Neural cell (in vitro differentiated cells): Measurements from ENCODE around the gene CDC40. TPM values are rescaled to one million over a fixed set of nuclear protein-coding genes. Genes with fewer than 3 reads are reported as not detected.

Experiments
- H2AFZ ChIP-seq: fragments of 200-600, 300-800 bp; sonication (generic), shearing (Covaris generic); 2 replicates; pipeline ENCODE4 v1.6.0; 2014; ENCODE audit warnings: low read depth, mild to moderate bottlenecking, antibody characterized with exemption, low read length, moderate library complexity
- H3F3A ChIP-seq: fragments of 200-600 bp; shearing (Covaris generic); 2 replicates; pipeline ENCODE4 v1.6.1; 2016; ENCODE audit warnings: mild to moderate bottlenecking, moderate library complexity, mixed read lengths, antibody characterized with exemption, low read length; ENCODE audit not compliant: insufficient read depth, poor library complexity, severe bottlenecking
- H3K27ac ChIP-seq: fragments of 200-600, 300-800 bp; sonication (generic), shearing (Covaris generic); 2 replicates; pipeline ENCODE4 v1.5.1; 2014; ENCODE audit warnings: mild to moderate bottlenecking, low read length, moderate library complexity
- H3K27me3 ChIP-seq: fragments of 300-800, 200-600 bp; sonication (generic), shearing (Covaris generic); 2 replicates; pipeline ENCODE4 v1.6.0; 2014; ENCODE audit warnings: mild to moderate bottlenecking, low read depth, low read length, moderate library complexity; ENCODE audit not compliant: insufficient read depth
- H3K36me3 ChIP-seq: fragments of 300-800, 200-600 bp; sonication (generic), shearing (Covaris generic); 2 replicates; pipeline ENCODE4 v1.5.1; 2014; ENCODE audit warnings: mild to moderate bottlenecking, antibody characterized with exemption, low read length, moderate library complexity; ENCODE audit not compliant: insufficient read depth
- H3K4me2 ChIP-seq: fragments of 300-800, 200-600 bp; sonication (generic), shearing (Covaris generic); 2 replicates; pipeline ENCODE4 v1.6.0; 2014; ENCODE audit warnings: mild to moderate bottlenecking, low read length
- H3K4me3 ChIP-seq: fragments of 300-800, 200-600 bp; sonication (generic), shearing (Covaris generic); 2 replicates; pipeline ENCODE4 v1.5.1; 2014; ENCODE audit warnings: mild to moderate bottlenecking, low read length, moderate library complexity
- H3K79me2 ChIP-seq: fragments of 200-600 bp; shearing (Covaris generic); replicated peaks from 2 replicates; pipeline ENCODE4 v1.6.0; 2014; ENCODE audit warnings: mild to moderate bottlenecking, low read length, moderate library complexity; ENCODE audit not compliant: insufficient read depth
- H3K9ac ChIP-seq: fragments of 300-800, 200-600 bp; sonication (generic), shearing (Covaris generic); 2 replicates; pipeline ENCODE4 v1.6.1; 2016; ENCODE audit warnings: mild to moderate bottlenecking, low read length, mixed read lengths
- H3K9me2 ChIP-seq: fragments of 200-600 bp; shearing (Covaris generic); 2 replicates; pipeline ENCODE4 v1.6.1; 2016; ENCODE audit warnings: mild to moderate bottlenecking, low read length, mixed read lengths; ENCODE audit not compliant: insufficient read depth
- H3K9me3 ChIP-seq: fragments of 200-600, 300-800 bp; sonication (generic), shearing (Covaris generic); 2 replicates; pipeline ENCODE4 v1.6.1; 2016; ENCODE audit warnings: mild to moderate bottlenecking, mixed run types, low read length, moderate library complexity, mixed read lengths
- H4K20me1 ChIP-seq: fragments of 200-600 bp; shearing (Covaris generic); 2 replicates; pipeline ENCODE4 v1.6.1; 2016; ENCODE audit warnings: mild to moderate bottlenecking, mixed run types; ENCODE audit not compliant: insufficient read depth
- EP300 ChIP-seq: fragments of 450-650 bp; conservative IDR thresholded peaks from 2 replicates; pipeline ENCODE4 v1.6.1; 2014; ENCODE audit warnings: antibody characterized with exemption, mild to moderate bottlenecking, moderate library complexity; ENCODE audit not compliant: poor library complexity, severe bottlenecking
- EZH2 ChIP-seq: fragments of 200-600, 300-800 bp; shearing (Covaris generic), sonication (generic); IDR thresholded peaks from 2 replicates; pipeline ENCODE4 v1.6.1; 2014; ENCODE audit warnings: antibody characterized with exemption, low read length, borderline replicate concordance, mild to moderate bottlenecking; ENCODE audit not compliant: insufficient read depth, poor library complexity, severe bottlenecking
- MXI1 ChIP-seq: fragments of 450-650 bp; conservative IDR thresholded peaks from 2 replicates; pipeline ENCODE4 v1.6.1; 2014; ENCODE audit warnings: antibody characterized with exemption, mild to moderate bottlenecking; ENCODE audit not compliant: poor library complexity, severe bottlenecking
- POLR2AphosphoS5 ChIP-seq: IDR thresholded peaks from 2 replicates; pipeline ENCODE4 v1.6.1; 2012
- SMC3 ChIP-seq: fragments of 450-650 bp; conservative IDR thresholded peaks from 2 replicates; pipeline ENCODE4 v1.6.1; 2014; ENCODE audit warnings: antibody characterized with exemption, mild to moderate bottlenecking, moderate library complexity; ENCODE audit not compliant: poor library complexity
- TAF1 ChIP-seq: IDR thresholded peaks from 2 replicates; pipeline ENCODE4 v1.6.1; 2012; ENCODE audit warnings: low read depth
- polyA plus RNA-seq: library from polyadenylated mRNA; depleted of rRNA; stranded (reverse); fragments of >200 nt; gene quantifications from 2 replicates; pipeline ENCODE4 v1.2.3, GENCODE V29; 2014
- TF ChIP-seq, protein P1 (sequence below): fragments of 450-650 bp; IDR thresholded peaks from 2 replicates; pipeline ENCODE4 v1.5.1; 2014; ENCODE audit warnings: antibody characterized with exemption, mild to moderate bottlenecking, moderate library complexity; ENCODE audit not compliant: poor library complexity, severe bottlenecking
- TF ChIP-seq, protein P2 (sequence below): IDR thresholded peaks from 2 replicates; pipeline ENCODE4 v1.6.1; 2012; ENCODE audit warnings: borderline replicate concordance

Gene CDC40
- polyA plus RNA-seq, 1 donor from 2014 or later: 22.9 TPM

DNA sequence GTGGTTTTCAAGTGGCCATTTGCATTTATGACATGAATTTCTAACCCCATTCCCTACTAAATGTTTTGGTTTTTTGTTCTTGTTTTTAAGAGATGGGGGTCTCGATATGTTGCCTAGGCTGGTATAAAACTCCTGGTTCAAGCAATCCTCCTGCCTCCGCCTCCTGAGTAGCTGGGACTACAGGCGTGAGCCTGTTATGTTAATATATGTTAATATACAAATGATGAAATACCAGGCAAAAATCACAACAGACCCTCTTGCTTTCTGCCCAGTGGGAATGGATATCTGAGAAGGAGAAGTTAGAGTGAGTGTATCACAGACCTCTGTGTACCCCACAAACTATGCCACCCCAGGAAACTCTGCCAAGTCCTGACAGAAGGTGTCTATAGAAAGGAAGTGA lies 66.2 kb downstream of the CDC40 start:
- no peaks in the 10 kb centered on the region for H3K9me3 ChIP-seq
- TF ChIP-seq SMC3 (no peak), EZH2 (no peak), POLR2AphosphoS5 (no peak), EP300 (no peak), TAF1 (no peak), MXI1 (no peak)
- TF ChIP-seq, protein P1, sequence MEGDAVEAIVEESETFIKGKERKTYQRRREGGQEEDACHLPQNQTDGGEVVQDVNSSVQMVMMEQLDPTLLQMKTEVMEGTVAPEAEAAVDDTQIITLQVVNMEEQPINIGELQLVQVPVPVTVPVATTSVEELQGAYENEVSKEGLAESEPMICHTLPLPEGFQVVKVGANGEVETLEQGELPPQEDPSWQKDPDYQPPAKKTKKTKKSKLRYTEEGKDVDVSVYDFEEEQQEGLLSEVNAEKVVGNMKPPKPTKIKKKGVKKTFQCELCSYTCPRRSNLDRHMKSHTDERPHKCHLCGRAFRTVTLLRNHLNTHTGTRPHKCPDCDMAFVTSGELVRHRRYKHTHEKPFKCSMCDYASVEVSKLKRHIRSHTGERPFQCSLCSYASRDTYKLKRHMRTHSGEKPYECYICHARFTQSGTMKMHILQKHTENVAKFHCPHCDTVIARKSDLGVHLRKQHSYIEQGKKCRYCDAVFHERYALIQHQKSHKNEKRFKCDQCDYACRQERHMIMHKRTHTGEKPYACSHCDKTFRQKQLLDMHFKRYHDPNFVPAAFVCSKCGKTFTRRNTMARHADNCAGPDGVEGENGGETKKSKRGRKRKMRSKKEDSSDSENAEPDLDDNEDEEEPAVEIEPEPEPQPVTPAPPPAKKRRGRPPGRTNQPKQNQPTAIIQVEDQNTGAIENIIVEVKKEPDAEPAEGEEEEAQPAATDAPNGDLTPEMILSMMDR: no peak
- no peak overlapping the region for H3K27ac ChIP-seq
- no peaks in the 10 kb centered on the region for H4K20me1 ChIP-seq
- H3K79me2 ChIP-seq: no peaks in the 10 kb centered on the region
- H3K36me3 ChIP-seq: no peaks in the 10 kb centered on the region
- no peak overlapping the region for H3K4me2 ChIP-seq
- no peak overlapping the region for H3K9ac ChIP-seq
- no peaks in the 10 kb centered on the region for H3K27me3 ChIP-seq
- H3K9me2 ChIP-seq: no peaks in the 10 kb centered on the region
- H3F3A ChIP-seq: no peaks in the 10 kb centered on the region
- no peak overlapping the region for H2AFZ ChIP-seq
- no peak overlapping the region for H3K4me3 ChIP-seq

DNA sequence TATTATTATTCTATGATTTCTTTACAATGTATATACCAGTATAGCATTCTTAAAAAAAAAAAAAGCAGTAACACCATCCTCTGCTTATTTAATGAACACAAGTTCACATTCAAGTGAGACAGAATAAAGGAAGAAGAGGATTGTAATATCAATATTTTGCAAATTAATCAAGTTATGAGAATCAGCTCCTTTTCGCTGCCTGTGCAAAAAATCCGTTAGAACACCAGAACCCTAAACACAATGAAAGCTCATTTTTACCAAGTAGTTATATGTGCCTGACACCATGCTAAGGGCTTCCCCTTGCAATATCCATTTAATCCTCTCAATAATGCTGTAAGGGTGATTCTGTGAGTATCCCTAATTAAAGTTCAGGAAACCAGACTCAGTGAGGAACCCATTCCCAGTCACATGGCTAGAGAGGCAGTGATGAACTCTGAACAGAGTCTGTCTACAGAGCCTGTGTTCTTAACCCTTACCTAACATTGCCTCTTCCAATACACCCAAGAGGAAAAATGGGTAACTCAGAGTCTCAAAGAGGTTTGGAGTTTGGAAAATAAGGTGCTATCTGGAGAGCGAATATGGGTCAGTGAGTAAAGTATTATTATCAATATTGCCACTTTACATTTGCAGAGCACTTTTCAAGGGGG lies 66.8 kb downstream of the CDC40 start:
- Histone ChIP-seq H2AFZ (no peak overlapping the region), H3K9me2 (no peaks in the 10 kb centered on the region), H3K27ac (no peak overlapping the region), H3K79me2 (no peaks in the 10 kb centered on the region), H3K36me3 (no peaks in the 10 kb centered on the region), H3K9me3 (no peaks in the 10 kb centered on the region), H3K4me3 (no peak overlapping the region), H3K9ac (no peak overlapping the region), H3F3A (no peaks in the 10 kb centered on the region), H3K4me2 (no peak overlapping the region), H4K20me1 (no peaks in the 10 kb centered on the region), H3K27me3 (no peaks in the 10 kb centered on the region)
- TF ChIP-seq POLR2AphosphoS5 (no peak), TAF1 (no peak), SMC3 (no peak), EZH2 (no peak), MXI1 (no peak), EP300 (no peak)
- TF ChIP-seq, protein P1: no peak
- TF ChIP-seq, protein P2, sequence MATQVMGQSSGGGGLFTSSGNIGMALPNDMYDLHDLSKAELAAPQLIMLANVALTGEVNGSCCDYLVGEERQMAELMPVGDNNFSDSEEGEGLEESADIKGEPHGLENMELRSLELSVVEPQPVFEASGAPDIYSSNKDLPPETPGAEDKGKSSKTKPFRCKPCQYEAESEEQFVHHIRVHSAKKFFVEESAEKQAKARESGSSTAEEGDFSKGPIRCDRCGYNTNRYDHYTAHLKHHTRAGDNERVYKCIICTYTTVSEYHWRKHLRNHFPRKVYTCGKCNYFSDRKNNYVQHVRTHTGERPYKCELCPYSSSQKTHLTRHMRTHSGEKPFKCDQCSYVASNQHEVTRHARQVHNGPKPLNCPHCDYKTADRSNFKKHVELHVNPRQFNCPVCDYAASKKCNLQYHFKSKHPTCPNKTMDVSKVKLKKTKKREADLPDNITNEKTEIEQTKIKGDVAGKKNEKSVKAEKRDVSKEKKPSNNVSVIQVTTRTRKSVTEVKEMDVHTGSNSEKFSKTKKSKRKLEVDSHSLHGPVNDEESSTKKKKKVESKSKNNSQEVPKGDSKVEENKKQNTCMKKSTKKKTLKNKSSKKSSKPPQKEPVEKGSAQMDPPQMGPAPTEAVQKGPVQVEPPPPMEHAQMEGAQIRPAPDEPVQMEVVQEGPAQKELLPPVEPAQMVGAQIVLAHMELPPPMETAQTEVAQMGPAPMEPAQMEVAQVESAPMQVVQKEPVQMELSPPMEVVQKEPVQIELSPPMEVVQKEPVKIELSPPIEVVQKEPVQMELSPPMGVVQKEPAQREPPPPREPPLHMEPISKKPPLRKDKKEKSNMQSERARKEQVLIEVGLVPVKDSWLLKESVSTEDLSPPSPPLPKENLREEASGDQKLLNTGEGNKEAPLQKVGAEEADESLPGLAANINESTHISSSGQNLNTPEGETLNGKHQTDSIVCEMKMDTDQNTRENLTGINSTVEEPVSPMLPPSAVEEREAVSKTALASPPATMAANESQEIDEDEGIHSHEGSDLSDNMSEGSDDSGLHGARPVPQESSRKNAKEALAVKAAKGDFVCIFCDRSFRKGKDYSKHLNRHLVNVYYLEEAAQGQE: no peak
